Activated CD4-positive, alpha-beta T cell treated with anti-CD3 and anti-CD28 coated beads, Interleukin-2, Interleukin-4, amounts not matched to agents 100 ng/mL and 50 ng/mL, durations not matched to agents 16 hours and 8 hours (primary cell): ENCODE measurements around the gene TOB2.
"Not testable (repeated sequence)": the region's sequence is repeated elsewhere in the genome, so short reads cannot be mapped to it uniquely, and the experiment has no call there.

Source experiments
- DNase-seq: peaks from one replicate; pipeline ENCODE4 v3.0.0-alpha.2; 2020; ENCODE audit warnings: low spot score

TOB2 gene

DNA sequence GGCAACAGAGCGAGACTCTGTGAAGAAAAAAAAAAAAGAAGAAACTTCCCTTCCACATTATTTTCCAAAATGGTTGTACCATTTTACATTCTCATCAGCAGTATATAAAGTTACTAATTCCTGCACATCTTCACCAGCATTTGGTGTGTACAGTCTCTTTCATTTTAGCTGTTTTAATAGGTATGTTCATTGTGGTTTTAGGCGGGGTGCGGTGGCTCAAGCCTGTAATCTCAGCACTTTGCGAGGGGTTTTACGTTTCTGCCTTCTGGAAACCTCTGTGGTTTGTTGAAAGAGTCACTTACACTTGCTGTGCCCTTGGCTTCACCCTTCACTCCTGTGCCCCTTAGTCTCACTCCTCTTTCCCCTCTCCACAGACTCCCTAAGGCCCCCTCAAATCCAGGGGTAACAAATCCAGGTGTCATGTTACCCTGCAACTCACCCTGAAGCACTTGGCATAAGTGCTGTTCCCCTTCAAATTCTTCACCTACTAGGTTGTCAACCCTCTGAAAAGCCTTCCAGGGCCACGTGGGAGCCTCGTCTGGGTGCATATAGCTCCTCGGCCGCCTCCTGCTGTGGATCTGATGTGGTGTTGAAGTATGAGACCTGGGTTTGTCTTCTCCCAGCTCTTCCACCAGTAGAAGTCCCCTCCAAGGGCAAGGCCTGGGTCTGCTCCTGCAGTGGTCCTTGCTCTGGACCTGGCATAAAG lies 20.8 kb downstream of the TOB2 start:
- peak; percentile 50 for DNase-seq

DNA sequence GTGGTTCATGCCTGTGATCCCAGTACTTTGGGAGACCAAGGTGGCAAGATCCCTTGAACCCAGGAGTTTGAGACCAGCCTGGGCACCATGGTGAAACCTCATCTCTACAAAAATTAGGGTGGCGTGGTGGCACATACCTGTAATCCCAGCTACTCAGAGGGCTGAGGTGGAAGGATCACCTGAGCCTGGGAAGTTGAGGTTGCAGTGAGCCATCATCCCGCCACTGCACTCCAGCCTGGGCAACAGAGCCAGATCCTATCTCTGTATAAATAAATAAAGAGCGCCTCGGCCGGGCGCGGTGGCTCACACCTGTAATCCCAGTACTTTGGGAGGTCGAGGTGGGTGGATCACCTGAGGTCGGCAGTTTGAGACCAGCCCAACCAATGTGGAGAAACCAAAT lies 27.9 kb downstream of the TOB2 start:
- DNase-seq, result no peak

DNA sequence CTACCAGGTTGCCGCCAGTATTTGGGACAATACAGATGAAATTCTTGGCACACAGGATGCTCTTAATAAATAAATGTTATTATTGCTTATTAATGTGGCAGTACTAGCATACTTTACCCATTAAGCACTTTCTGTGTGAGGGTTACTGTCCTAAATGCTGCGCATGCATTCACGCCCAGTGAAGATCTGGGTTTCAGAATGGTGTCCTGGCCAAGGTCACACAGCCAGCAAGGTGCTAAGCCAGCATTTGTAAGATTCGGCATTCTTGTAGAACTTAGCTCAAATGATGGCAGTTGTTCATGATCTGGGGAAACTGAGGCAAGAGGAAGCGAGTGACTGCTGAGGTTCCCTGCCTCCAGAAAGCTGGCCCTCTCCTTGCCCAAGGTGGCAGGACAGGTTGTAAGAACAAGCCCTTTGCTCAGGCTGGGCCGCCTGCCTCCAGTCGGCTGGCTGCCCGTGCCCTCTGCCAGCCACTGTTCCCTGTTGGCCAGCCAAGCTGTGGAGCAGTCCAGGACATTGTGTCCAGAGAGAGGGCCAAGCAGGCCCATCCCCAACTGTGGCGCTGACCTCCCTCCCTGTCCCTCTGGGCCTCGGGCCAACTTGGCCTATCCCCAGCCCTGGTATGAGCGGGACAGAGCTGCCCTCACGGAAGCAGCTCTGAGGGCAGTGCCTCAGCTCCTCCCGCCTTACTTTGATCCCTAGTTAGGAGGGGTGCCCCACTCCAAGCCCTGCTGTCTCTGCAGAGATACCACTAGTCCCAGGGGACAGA lies 28.8 kb downstream of the TOB2 start:
- no peak for DNase-seq

DNA sequence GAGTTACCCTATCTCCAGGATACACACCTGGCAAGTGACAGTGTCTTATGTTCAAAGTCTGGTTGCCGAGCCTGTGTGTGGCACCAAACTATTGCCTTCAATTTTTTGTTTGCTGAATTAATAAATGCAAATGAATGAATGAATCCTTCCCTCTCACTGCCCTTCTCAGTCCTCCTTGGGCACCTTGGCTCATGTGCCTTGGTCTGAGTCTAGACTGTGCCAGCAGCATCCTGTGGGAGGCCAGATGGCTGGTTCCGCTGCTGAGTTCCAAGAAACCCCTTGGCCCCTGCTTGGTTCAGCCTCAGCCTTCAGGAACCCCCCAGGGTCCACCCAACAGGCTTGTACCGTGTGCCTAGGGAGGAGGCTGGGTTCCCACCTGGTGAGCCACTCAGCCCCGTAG lies 31.0 kb downstream of the TOB2 start:
- no peak for DNase-seq

DNA sequence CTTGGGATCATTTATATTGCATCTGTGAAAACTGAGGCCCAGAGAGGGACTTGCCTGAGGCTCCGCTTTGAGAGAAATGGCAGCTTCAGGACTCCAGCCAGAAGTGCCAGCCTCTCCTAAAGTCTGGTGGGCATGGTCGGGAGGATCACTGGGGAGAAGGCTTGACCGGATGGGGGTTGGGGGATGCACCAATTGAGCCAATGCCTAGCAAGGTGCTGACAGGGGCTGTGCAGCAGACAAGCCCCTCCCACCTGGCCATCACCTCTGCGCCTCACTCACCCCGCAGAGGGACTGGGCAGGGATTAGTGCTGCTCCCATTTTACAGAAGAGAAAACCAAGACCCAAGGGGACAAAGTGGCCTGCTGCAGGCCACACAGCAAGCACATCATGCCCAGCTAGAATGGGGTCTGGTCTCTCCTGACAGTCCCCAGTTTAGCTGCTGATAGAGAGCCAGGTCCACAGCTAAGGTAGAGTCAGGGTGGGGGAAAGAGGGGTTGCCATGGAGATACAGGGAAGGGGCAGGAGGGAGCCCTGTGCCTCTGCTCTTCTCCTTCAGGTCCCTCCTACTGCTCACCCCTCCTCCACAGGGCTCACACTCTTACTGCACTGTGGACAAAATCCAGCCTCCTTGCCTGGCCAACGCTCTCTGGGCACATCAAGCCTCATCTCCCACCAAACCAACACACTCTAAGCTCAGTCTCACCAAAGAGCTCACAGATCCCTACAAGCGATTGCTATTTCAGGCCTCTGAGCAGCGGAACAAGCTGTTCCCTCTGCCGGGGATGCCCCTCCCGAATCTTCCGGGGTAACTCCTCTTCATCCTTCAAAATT lies 35.4 kb downstream of the TOB2 start:
- no peak for DNase-seq

DNA sequence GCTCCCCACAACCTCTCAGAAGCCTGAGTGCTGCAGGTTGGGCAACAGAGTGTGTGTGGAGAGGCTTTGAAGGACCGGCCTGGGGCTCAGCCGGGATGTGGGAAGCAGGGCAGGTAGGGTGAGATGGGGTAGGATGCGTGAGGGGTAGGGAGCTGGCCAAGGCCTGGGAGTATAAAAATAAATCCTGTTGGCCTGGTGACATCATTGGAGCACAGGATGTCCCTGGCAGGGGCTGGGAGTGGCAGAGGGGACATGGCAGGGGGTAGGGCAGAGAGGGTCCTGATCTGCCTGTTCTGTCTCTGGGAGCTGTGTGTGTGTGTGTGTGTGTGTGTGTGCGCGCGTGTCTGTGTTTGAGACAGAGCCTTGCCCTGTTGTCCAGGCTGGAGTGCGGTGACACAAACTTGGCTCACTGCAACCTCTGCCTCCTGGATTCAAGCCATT lies 36.3 kb downstream of the TOB2 start:
- no peak for DNase-seq

DNA sequence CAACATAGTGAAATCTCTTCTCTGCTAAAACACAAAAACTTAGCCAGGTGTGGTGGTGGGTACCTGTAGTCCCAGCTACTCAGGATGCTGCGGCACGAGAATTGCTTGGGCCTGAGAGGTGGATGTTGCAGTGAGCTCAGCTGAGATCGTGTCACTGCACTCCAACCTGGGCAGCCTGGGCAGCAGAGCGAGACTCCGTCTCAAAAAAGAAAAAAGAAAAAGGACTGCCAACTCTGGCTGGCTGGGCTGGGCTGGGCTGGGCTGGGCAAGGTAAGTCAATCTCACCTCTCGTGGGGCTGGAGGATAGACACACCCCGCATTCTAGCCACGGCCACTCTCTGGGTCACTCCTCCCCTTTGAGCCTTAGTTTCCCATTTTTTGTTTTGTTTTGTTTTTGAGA lies 37.9 kb downstream of the TOB2 start:
- no peak for DNase-seq

DNA sequence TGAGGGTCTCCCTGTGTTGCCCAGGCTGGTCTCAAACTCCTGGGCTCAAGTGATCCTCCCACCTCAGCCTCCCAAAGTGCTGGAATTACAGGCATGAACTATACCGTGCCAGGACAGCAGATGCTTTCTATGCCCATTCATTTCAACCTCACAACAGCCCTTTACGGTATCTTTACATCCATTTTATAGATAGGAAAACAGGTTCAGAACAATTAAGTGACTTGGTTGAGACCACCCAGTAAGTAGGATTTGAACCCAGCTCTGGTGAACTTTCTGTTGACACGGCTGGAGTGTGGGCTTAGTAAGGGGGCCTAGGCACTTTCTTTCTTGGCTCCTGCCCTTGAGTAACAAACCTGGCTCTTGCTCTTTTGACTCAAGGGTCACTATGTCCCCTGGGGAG lies 39.2 kb downstream of the TOB2 start:
- no peak for DNase-seq

DNA sequence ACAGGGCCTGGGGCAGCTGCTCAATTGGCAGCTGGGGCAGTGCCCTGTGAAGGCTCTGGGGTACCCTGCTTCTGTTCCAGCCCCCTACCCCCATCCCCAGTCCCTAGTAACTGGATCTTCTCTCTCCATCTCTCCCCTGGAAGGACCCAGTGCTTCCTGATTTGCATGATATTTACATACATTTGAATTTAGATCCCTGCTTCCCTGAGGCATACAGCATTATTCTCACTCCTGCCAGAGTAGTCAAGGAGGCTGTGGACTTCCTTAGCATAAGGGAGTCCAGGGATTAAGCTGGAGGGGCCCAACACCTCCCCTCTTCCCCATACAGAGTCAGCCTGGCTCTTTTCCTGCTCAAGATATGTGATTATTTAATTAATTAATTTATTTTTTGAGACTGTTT lies 40.2 kb downstream of the TOB2 start:
- DNase-seq, result no peak

DNA sequence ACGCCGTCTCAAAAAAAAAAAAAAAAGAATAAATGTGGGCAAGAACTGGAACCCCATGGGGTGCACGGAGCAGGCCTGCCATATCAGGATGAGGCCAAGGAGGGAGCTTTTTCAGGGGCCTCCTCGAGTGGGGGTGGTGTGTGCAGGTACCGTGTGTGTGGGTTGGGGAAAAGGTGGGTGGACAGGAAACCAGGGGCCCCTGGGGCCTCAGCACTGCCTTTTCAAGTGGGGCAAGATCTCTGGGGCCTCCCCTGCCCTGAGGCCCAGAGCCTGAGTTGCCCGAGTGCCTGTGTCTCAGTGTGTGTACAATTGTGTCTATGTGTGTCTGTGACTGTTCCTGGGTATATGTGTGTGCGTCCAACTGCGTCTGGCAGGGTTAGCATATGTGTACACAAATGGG lies 41.0 kb downstream of the TOB2 start:
- DNase-seq, result no peak

DNA sequence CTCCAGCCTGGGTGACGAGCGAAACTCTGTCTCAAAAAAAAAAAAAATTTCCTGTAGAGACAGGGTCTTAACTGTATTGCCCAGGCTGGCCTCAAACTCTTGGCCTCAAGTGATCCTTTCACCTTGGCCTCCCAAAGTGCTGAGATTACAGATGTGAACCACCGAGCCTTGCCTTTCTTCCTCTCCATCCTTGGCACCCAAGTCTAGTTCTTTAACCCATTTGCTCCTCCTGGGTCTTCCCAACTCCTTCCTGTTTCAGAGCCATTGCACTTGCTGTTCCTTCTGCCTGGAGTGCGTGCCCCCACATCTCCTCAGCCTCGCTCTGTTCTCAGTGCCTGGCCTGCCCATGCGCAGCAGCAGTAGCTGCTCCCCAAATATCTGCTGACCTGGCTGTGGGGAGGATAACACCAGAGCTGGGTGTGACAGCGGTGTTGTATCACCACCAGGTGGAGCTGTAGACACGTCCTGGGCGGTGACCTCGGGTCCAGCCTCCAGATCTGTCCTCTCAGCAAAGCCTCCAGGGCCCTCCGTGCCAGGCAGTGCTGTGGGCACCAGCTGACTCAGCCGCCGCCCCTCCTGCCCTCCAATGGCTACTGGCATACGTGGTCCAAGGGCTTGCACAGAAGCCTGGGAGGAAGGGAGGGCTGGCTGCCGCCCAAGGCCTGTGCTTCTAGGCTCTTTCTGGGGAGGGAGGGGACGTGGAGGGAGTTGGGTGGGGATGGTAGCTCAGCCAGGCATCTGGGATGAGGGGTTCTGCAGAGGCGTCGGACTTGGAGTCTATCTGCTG lies 42.9 kb downstream of the TOB2 start:
- peak; percentile 94 for DNase-seq

DNA sequence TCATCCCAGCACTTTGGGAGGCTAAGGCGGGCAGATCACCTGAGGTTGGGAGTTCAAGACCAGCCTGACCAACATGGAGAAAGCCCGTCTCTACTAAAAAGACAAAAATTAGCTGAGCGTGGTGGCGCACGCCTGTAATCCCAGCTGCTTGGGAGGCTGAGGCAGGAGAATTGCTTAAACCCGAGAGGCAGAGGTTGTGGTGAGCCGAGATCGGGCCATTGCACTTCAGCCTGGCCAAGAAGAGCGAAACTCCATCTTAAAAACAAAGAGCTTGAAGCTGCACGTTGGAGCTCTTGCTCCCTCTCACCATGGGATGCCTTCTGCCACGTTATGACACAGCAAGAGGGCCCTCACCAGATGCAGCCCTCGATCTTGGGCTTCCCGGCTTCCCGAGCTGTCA lies 43.8 kb downstream of the TOB2 start:
- DNase-seq, result not testable (repeated sequence)

DNA sequence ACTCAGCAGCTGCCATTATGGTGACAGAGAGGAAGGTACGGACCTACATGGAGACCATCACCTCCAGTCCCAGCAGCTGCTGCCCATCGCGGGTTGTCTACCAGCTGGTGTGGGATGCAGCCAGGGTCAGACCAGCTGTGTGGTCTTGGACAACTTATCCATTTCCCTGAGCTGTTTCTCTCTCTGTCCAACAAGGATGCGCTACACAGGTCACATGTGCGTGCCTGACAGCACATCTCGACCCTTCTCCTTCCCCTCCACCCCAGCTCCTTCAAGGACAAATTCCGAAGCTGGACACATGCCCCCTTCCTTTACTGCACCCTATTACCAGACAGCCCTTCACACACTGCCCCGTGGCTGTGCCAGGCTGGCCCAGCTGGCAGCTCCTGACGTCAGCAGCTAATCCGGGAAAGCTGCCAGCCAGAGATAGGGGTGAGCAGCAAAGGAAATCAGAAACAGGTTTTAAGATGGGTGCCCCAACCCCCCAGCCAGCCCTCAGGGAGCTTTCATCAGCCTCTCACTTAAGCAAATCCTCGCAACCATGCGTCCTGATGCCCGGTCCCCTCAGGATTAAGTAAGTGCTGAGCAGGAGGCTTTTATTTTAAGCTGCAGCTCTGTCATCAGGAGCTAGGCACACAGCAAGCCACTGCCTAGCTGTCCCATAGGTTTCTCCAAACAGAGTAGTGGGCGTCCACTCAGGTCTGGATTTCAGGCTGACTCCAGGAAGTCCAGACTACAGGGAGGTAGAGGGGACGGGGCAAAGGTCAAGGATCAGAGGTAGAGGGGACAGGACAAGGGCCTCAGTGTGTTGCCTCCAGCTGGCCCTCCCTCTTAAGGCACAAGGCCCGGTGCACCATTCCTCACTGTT lies 44.6 kb downstream of the TOB2 start:
- DNase-seq, result no peak

DNA sequence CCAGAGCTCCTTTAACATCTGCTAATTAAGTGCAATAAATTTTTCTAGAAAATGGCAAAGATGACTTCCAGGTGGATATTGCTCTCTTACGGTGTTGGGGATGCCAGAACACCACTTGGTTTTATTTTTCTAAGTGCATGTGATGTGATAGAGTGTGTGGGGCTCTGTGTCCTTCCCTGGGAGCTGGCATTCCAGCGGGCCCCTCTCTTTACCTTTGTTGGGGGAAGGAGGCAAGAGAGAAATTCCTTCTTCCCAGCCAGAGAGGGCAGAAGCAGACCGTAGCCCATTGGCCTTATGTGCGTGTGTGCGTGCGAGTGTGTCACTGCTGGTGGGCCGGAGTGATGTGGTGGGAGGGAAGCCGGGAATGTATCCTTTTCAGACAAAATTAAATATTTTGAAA lies 47.7 kb downstream of the TOB2 start:
- no peak for DNase-seq

DNA sequence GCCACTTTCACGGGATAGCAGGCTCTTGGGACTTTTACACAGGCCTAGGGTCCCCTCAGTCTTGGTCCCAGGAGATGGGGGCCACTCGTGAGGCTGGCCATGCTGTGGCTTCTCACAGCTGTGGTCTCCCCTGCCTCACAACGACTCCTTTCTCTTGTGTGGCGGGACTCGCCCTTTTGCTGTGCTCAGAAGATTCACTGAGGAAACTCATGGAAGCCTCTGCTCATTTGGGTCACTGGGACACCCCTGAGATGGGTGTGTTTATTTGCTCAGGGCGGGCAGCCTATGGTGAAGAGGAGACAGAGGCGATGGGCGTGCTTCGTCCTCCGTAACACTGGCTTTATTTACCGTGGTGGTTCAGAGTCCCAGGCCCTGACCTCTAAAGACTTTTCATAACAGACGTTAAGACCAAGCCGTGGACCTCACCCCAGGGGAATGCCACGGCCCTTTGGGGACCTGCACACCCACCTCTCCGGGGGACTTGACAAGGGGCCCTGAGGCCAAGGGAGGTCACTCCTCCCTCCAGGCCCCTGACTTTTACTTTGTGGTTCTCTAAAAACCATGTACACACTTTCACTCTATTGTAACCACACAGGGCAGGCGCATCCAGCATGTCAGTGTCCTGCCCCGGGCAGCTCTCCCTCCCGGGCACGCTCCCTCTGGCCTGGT lies 49.3 kb downstream of the TOB2 start:
- no peak for DNase-seq

DNA sequence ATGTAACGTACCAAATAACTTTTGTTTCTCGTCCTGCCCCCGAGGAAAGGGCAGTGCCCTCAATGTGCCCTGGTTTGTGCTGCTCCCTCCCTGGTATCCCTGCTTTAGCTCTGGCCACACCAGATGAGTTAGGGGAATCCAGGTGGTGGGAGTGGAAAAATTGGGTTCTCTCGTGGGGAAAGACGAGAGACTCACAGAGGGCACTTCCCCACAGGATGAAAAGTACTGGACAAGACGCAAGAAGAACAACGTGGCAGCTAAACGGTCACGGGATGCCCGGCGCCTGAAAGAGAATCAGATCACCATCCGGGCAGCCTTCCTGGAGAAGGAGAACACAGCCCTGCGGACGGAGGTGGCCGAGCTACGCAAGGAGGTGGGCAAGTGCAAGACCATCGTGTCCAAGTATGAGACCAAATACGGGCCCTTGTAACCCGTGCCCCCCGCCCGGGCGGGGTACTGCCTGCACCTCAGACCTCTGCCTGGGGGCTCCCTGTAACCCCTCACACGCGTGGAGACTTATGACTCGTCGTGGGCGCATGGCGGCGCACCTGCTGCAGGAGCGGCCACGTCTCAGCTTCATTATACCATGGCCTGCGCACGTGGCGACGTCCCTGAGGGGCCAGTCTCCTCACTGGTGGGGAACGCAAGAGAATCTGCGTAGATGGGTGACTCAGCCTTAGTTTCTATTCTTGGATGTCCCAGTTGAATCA lies 50.9 kb downstream of the TOB2 start:
- DNase-seq, result no peak

DNA sequence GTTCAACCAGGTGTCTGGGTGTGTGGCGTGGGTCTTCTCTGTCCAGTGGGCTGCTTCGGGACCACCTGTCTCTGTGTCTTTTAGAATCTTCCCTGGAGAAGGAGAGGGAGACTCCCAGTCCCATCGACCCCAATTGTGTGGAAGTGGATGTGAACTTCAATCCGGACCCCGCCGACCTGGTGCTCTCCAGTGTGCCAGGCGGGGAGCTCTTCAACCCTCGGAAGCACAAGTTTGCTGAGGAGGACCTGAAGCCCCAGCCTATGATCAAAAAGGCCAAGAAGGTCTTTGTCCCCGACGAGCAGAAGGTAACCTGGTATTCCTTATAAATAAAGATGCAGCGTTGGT lies 52.6 kb downstream of the TOB2 start:
- no peak for DNase-seq

DNA sequence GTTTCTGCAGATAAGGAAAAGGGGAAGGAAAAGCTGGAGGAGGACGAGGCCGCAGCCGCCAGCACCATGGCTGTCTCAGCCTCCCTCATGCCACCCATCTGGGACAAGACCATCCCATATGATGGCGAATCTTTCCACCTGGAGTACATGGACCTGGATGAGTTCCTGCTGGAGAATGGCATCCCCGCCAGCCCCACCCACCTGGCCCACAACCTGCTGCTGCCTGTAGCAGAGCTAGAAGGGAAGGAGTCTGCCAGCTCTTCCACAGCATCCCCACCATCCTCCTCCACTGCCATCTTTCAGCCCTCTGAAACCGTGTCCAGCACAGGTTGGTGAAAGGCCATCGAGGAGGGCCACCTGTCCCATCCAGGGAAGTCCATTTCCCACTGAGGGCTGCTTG lies 59.3 kb downstream of the TOB2 start:
- DNase-seq, result no peak

DNA sequence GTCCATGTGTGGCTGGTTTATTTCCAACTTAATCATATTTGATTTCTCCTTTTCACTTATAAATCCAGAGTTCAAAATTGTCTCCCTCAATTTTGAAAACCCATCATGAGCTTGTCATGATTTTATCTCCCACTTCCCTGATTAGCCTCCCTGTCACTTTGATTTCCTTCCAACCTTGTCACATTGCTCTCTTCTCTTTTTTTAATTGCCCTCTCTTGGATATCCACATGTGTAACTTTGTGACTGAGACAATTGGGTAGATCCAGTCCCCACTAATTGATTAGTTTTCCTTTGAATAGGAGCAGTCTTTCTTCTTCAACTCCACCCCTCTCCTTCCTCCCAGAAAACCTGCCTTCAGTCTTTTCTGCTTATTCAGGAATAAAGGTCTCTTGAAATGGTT lies 62.5 kb downstream of the TOB2 start:
- no peak for DNase-seq
